H9 (cell line): ENCODE results near the gene ALDH6A1. TPM values are rescaled to one million over a fixed set of nuclear protein-coding genes. Genes with fewer than 3 reads are reported as not detected.

Source experiments
- DNase-seq: peaks from one replicate; pipeline ENCODE4 v3.0.0-alpha.2; 2017
- H2AFZ ChIP-seq: one replicate; pipeline ENCODE4 v1.6.1; 2013; ENCODE audit warnings: mild to moderate bottlenecking, low read length, control low read depth, moderate library complexity
- H2AK5ac ChIP-seq: 2 replicates; pipeline ENCODE4 v1.6.1; 2013; ENCODE audit warnings: low read length, control low read depth, mixed read lengths; ENCODE audit not compliant: insufficient read length
- H2BK120ac ChIP-seq: one replicate; pipeline ENCODE4 v1.6.1; 2013; ENCODE audit warnings: low read depth, mild to moderate bottlenecking, low read length, control low read depth, inconsistent platforms; ENCODE audit not compliant: poor library complexity, severe bottlenecking
- H2BK12ac ChIP-seq: 2 replicates; pipeline ENCODE4 v1.6.1; 2013; ENCODE audit warnings: low read length, control low read depth, mixed read lengths, low read depth; ENCODE audit not compliant: insufficient read length
- H2BK15ac ChIP-seq: 2 replicates; pipeline ENCODE4 v1.6.1; 2013; ENCODE audit warnings: low read depth, low read length, control low read depth
- H2BK20ac ChIP-seq: one replicate; pipeline ENCODE4 v1.6.1; 2013; ENCODE audit warnings: low read depth, mild to moderate bottlenecking, low read length, control low read depth, inconsistent platforms; ENCODE audit not compliant: poor library complexity, severe bottlenecking
- H2BK5ac ChIP-seq: 2 replicates; pipeline ENCODE4 v1.6.1; 2013; ENCODE audit warnings: low read length, control low read depth, mixed read lengths; ENCODE audit not compliant: insufficient read length
- H3K14ac ChIP-seq: 2 replicates; pipeline ENCODE4 v1.6.1; 2013; ENCODE audit warnings: low read length, control low read depth; ENCODE audit not compliant: insufficient read depth
- H3K18ac ChIP-seq: 2 replicates; pipeline ENCODE4 v1.6.1; 2013; ENCODE audit warnings: low read depth, mild to moderate bottlenecking, mixed read lengths, low read length, control low read depth; ENCODE audit not compliant: insufficient read length
- H3K23ac ChIP-seq: 2 replicates; pipeline ENCODE4 v1.6.1; 2013; ENCODE audit warnings: low read length, control low read depth, mixed read lengths, low read depth; ENCODE audit not compliant: insufficient read length
- H3K23me2 ChIP-seq: 2 replicates; pipeline ENCODE4 v1.6.1; 2013; ENCODE audit warnings: low read depth, mild to moderate bottlenecking, mixed read lengths, low read length, control low read depth; ENCODE audit not compliant: insufficient read length, poor library complexity, severe bottlenecking
- H3K27ac ChIP-seq: 2 replicates; pipeline ENCODE4 v1.5.1; 2013; ENCODE audit warnings: low read length, control low read depth, mixed read lengths, low read depth; ENCODE audit not compliant: insufficient read length
- H3K27me3 ChIP-seq: 2 replicates; pipeline ENCODE4 v1.6.1; 2013; ENCODE audit warnings: low read length, control low read depth, inconsistent platforms; ENCODE audit not compliant: insufficient read depth
- H3K4ac ChIP-seq: 2 replicates; pipeline ENCODE4 v1.6.1; 2013; ENCODE audit warnings: low read depth, mild to moderate bottlenecking, control low read depth, inconsistent platforms, low read length, moderate library complexity
- H3K4me1 ChIP-seq: 2 replicates; pipeline ENCODE4 v1.6.1; 2013; ENCODE audit warnings: low read length, control low read depth, inconsistent platforms; ENCODE audit not compliant: insufficient read depth
- H3K4me2 ChIP-seq: 2 replicates; pipeline ENCODE4 v1.6.1; 2013; ENCODE audit warnings: low read length, control low read depth, mixed read lengths; ENCODE audit not compliant: insufficient read length, insufficient read depth
- H3K56ac ChIP-seq: 2 replicates; pipeline ENCODE4 v1.6.1; 2013; ENCODE audit warnings: low read depth, mild to moderate bottlenecking, mixed read lengths, low read length, control low read depth; ENCODE audit not compliant: insufficient read length
- H3K79me1 ChIP-seq: 2 replicates; pipeline ENCODE4 v1.6.1; 2013; ENCODE audit warnings: low read depth, mild to moderate bottlenecking, moderate library complexity, low read length, control low read depth, inconsistent platforms; ENCODE audit not compliant: insufficient read depth, poor library complexity, severe bottlenecking
- H3K79me2 ChIP-seq: 2 replicates; pipeline ENCODE4 v1.6.1; 2013; ENCODE audit warnings: low read length, control low read depth, inconsistent platforms; ENCODE audit not compliant: insufficient read depth
- H3K9ac ChIP-seq: 2 replicates; pipeline ENCODE4 v1.6.1; 2013; ENCODE audit warnings: low read length, control low read depth, mixed read lengths; ENCODE audit not compliant: insufficient read length; ENCODE audit errors: extremely low read depth
- H3K9me3 ChIP-seq: one replicate; pipeline ENCODE4 v1.6.1; 2013; ENCODE audit warnings: low read depth, low read length, inconsistent platforms; ENCODE audit not compliant: control insufficient read depth
- H3T11ph ChIP-seq: one replicate; pipeline ENCODE4 v1.6.1; 2013; ENCODE audit warnings: mild to moderate bottlenecking, low read length, control low read depth, inconsistent platforms
- H4K20me1 ChIP-seq: one replicate; pipeline ENCODE4 v1.6.1; 2013; ENCODE audit not compliant: control insufficient read depth, insufficient read length, insufficient read depth
- H4K5ac ChIP-seq: 2 replicates; pipeline ENCODE4 v1.6.1; 2013; ENCODE audit warnings: low read depth, mild to moderate bottlenecking, mixed read lengths, low read length, control low read depth; ENCODE audit not compliant: insufficient read length
- H4K8ac ChIP-seq: replicated peaks from 2 replicates; pipeline ENCODE4 v1.6.1; 2013; ENCODE audit warnings: low read length, control low read depth, mixed read lengths, low read depth; ENCODE audit not compliant: insufficient read length
- H4K91ac ChIP-seq: 2 replicates; pipeline ENCODE4 v1.6.1; 2013; ENCODE audit warnings: low read depth, mild to moderate bottlenecking, moderate library complexity, mixed read lengths, low read length, control low read depth; ENCODE audit not compliant: insufficient read length
- H3K27ac Mint-ChIP-seq, 3 experiments: 2 replicates in 2 of 3; 3 replicates in 1 of 3; pipeline ENCODE4 v1.8.0; 2020 to 2021; ENCODE audit warnings: mixed read lengths in 3 of 3, mild to moderate bottlenecking in 1 of 3, moderate library complexity in 1 of 3
- H3K27me3 Mint-ChIP-seq: 2 replicates; pipeline ENCODE4 v1.8.0; 2021; ENCODE audit warnings: low read depth, mild to moderate bottlenecking, moderate library complexity, mixed read lengths
- H3K36me3 Mint-ChIP-seq, 3 experiments: 2 replicates in 2 of 3; 3 replicates in 1 of 3; pipeline ENCODE4 v1.8.0; 2020 to 2021; ENCODE audit warnings: low read depth in 3 of 3, mixed read lengths in 3 of 3; ENCODE audit not compliant: insufficient read depth in 1 of 3
- H3K4me1 Mint-ChIP-seq, 2 experiments: 2 replicates each; pipeline ENCODE4 v1.8.0; 2020; ENCODE audit warnings: mixed read lengths in 2 of 2
- H3K4me3 Mint-ChIP-seq, 2 experiments: 2 replicates in 1 of 2; 3 replicates in 1 of 2; pipeline ENCODE4 v1.8.0; 2020 to 2021; ENCODE audit warnings: mild to moderate bottlenecking in 2 of 2, mixed read lengths in 2 of 2, moderate library complexity in 1 of 2
- H3K9me3 Mint-ChIP-seq, 2 experiments: 2 replicates in 1 of 2; 3 replicates in 1 of 2; pipeline ENCODE4 v1.8.0; 2020; ENCODE audit warnings: mild to moderate bottlenecking in 2 of 2, mixed read lengths in 2 of 2, moderate library complexity in 1 of 2
- WGBS: extraction: QIAGEN DNeasy Blood & Tissue Kit; methylation state at CpG from one replicate; pipeline ENCODE4 v1.1.7; 2013; ENCODE audit warnings: missing lambda C conversion rate, low lambda C conversion rate, mixed read lengths; ENCODE audit not compliant: insufficient read length; ENCODE audit errors: extremely low coverage; 5-methylcytosine and 5-hydroxymethylcytosine counted together
- total RNA-seq: library from RNA; stranded (reverse); gene quantifications from 2 replicates; pipeline ENCODE4 v1.2.1, GENCODE V29; 2021
- TF ChIP-seq, protein P1 (sequence below): fragments of 200-600 bp; sonication (generic); conservative IDR thresholded peaks from 3 replicates; pipeline ENCODE4 v1.8.0; 2021; ENCODE audit warnings: antibody characterized with exemption, mild to moderate bottlenecking

The ALDH6A1 gene
- total RNA-seq, 1 experiment from 2014 or later: 37.8 TPM

DNA sequence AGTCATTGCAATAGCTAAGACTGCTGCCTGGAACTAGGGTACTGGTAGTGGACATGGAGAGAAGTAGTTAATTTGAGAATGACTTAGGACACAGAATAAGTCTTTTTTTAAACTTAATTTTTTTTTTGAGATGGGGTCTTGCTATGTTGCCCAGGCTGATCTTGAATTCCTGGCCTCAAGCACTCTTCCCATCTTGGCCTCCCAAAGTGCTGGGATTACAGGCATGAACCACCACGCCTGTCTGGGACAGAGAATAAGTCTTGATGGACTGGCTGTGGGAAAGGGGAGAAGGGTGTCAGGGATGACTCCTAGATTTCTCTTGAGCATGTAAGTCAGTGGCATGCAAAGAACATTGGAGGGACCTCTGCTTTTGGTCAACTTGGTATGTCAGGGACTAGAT is 43.4 kb upstream of the ALDH6A1 start:
- Histone ChIP-seq H3K4me1 (no peaks in the 10 kb centered on the region), H4K20me1 (no peaks in the 10 kb centered on the region), H2BK120ac (no peak overlapping the region), H4K8ac (no peak overlapping the region), H3K79me2 (no peaks in the 10 kb centered on the region), H3K9ac (no peak overlapping the region), H3K4ac (no peak overlapping the region), H3K14ac (no peak overlapping the region), H3K23ac (no peak overlapping the region), H3K23me2 (no peaks in the 10 kb centered on the region), H4K5ac (no peak overlapping the region), H3K27me3 (no peaks in the 10 kb centered on the region), H3K9me3 (no peaks in the 10 kb centered on the region), H2BK15ac (no peak overlapping the region), H2BK5ac (no peak overlapping the region), H2BK20ac (no peak overlapping the region), H3K27ac (no peak overlapping the region), H2AFZ (no peak overlapping the region), H2BK12ac (no peak overlapping the region), H3K56ac (no peak overlapping the region), H3K4me2 (no peak overlapping the region), H4K91ac (no peak overlapping the region), H2AK5ac (no peak overlapping the region), H3K79me1 (no peaks in the 10 kb centered on the region), H3T11ph (no peak overlapping the region), H3K18ac (no peak overlapping the region)
- DNase-seq: no peak
- Mint-ChIP-seq H3K27ac (no peak overlapping the region), H3K4me1 (no peaks in the 10 kb centered on the region), H3K27me3 (no peaks in the 10 kb centered on the region), H3K36me3 (peaks cover 4 to 13% (median 6%) of the 10 kb centered on the region in 3 experiments; a peak in 5 of 7 replicates), H3K4me3 (no peak overlapping the region), H3K9me3 (peaks cover 0 to 3% of the 10 kb centered on the region in 2 experiments; a peak in 2 of 5 replicates)
- WGBS: no CpG with 5 or more reads among the region's 1 CpG
- TF ChIP-seq, protein P1, sequence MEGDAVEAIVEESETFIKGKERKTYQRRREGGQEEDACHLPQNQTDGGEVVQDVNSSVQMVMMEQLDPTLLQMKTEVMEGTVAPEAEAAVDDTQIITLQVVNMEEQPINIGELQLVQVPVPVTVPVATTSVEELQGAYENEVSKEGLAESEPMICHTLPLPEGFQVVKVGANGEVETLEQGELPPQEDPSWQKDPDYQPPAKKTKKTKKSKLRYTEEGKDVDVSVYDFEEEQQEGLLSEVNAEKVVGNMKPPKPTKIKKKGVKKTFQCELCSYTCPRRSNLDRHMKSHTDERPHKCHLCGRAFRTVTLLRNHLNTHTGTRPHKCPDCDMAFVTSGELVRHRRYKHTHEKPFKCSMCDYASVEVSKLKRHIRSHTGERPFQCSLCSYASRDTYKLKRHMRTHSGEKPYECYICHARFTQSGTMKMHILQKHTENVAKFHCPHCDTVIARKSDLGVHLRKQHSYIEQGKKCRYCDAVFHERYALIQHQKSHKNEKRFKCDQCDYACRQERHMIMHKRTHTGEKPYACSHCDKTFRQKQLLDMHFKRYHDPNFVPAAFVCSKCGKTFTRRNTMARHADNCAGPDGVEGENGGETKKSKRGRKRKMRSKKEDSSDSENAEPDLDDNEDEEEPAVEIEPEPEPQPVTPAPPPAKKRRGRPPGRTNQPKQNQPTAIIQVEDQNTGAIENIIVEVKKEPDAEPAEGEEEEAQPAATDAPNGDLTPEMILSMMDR: no peak
